Astrocyte of the cerebellum (primary cell): ENCODE data around the gene TRIM28.
A peak's percentile ranks its signal among the peaks of the same experiment; 100 is the strongest.

Source experiments
- DNase-seq: peaks from one replicate; pipeline ENCODE4 v3.0.0-alpha.2; 2011; ENCODE audit warnings: low read depth
- H3K4me3 ChIP-seq: 2 replicates; pipeline ENCODE4 v1.5.1; 2011; ENCODE audit warnings: mild to moderate bottlenecking, low read depth, low read length, moderate library complexity
- CTCF ChIP-seq: IDR thresholded peaks from 2 replicates; pipeline ENCODE4 v1.5.1; 2012; ENCODE audit warnings: low read length, low read depth, moderate library complexity, mild to moderate bottlenecking; ENCODE audit errors: missing control alignments
- in situ Hi-C: cut with HindIII; loops from 2 replicates; pipeline ENCODE4 v1.10.0; 2017; ENCODE audit warnings: low sequenced_read_pairs

TRIM28 gene

DNA sequence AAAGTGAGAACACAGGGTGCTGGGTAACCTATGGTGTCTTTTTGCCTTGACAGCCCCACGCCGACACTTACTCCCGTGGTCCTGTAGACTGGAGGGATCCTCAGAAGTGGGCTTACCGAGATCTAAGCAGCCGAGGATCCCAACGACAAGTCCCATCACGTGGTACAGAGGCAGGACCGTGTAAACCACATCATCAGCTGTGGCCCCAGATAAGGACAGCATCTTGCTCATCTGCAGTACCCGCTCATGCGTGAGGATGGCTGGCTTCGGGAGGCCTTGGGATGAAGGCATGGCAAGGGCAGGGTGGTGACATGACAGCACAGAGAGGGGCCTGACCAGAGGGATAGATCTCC is 34.2 kb upstream of the TRIM28 start:
- DNase-seq: no peak
- H3K4me3 ChIP-seq: no peak overlapping the region
- no peak for TF ChIP-seq CTCF
- in situ Hi-C loops: no loop called here

- TF ChIP-seq CTCF: no peak
- in situ Hi-C loops: no loop called here
- DNase-seq: no peak
- no peak overlapping the region for H3K4me3 ChIP-seq
These were observed 33.6 kb upstream of the TRIM28 start for GRCh38 chr19:58510084-58510862.

- no peak for DNase-seq
- in situ Hi-C loops: no loop called here
- TF ChIP-seq CTCF: no peak
- no peak within 1 kb of the TSS for H3K4me3 ChIP-seq
These were observed 32.3 kb upstream of the TRIM28 start, which contains the start of gene SLC27A5 for GRCh38 chr19:58511353-58512208. Gene SLC27A5 (minus strand): TSS chr19:58511992. CDS start chr19:58511955, 37 bp downstream.

- no peak overlapping the region for H3K4me3 ChIP-seq
- TF ChIP-seq CTCF: no peak
- in situ Hi-C loops: no loop called here
- no peak for DNase-seq
These were observed 30.6 kb upstream of the TRIM28 start for GRCh38 chr19:58513213-58513693.

GRCh38 chr19:58513694-58514563 is 29.9 kb upstream of the TRIM28 start:
- H3K4me3 ChIP-seq: peak overlapping the region; percentile 28
- TF ChIP-seq CTCF: peak; percentile 79
- peak; percentile 52 for DNase-seq
- in situ Hi-C loops: no loop called here

GRCh38 chr19:58514564-58515022 is 29.3 kb upstream of the TRIM28 start:
- in situ Hi-C loops: no loop called here
- H3K4me3 ChIP-seq: peak overlapping the region; percentile 28

More at GRCh38 chr19:58514564-58515022, 29.3 kb upstream of the TRIM28 start:
- no peak for TF ChIP-seq CTCF
- DNase-seq: no peak
